ENCODE results near the gene SIRT4.

GRCh38 chr12:120328228-120328627 is 26.1 kb downstream of the SIRT4 start:
- TF ChIP-seq CTCF (IDR thresholded peaks at IDR 0.05), result no peak
- no peak for TF ChIP-seq POLR2A (IDR thresholded peaks at IDR 0.05)

Measured in body of pancreas (tissue), 4 donors.